H1 (cell line): ENCODE data around the gene GPALPP1. TPM values are rescaled to one million over a fixed set of nuclear protein-coding genes. Genes with fewer than 3 reads are reported as not detected.

Experiments
- CTCF ChIA-PET: fragments of 300-600 bp; sonication (Branson Sonifier 250); formaldehyde crosslinking; loops from one replicate; lab custom pipeline; 2021; ENCODE audit not compliant: partially characterized antibody; lab: Charles Lee
- POLR2A ChIA-PET: fragments of 300-600 bp; sonication (Branson Sonifier 250); formaldehyde crosslinking; loops from one replicate; lab custom pipeline; 2021; ENCODE audit warnings: inconsistent platforms; ENCODE audit not compliant: partially characterized antibody; lab: Charles Lee
- DNase-seq, 2 experiments: peaks; one replicate each; pipeline versions ENCODE4 v3.0.0 to v3.0.0-alpha.2; 2010 to 2022; ENCODE audit warnings: low spot score in 2 of 2, low read depth in 1 of 2, mixed read lengths in 1 of 2
- FAIRE-seq: peaks from 2 replicates; lab custom pipeline; 2011; peaks lifted over from hg19 to GRCh38; lab: Jason Lieb, UNC
- H2AFZ ChIP-seq: 2 replicates; pipeline ENCODE4 v1.8.1; 2012; ENCODE audit warnings: low read length, inconsistent platforms
- H2AK5ac ChIP-seq: 2 replicates; pipeline ENCODE4 v1.6.1; 2013; ENCODE audit warnings: low read depth, low read length
- H2BK120ac ChIP-seq: replicated peaks from 2 replicates; pipeline ENCODE3; 2013; ENCODE audit warnings: low read depth, low read length, inconsistent platforms
- H2BK12ac ChIP-seq: 2 replicates; pipeline ENCODE4 v1.6.1; 2013; ENCODE audit warnings: low read depth, low read length
- H2BK15ac ChIP-seq: 2 replicates; pipeline ENCODE4 v1.6.1; 2013; ENCODE audit warnings: low read length
- H2BK20ac ChIP-seq: 2 replicates; pipeline ENCODE4 v1.6.1; 2013; ENCODE audit warnings: low read length
- H2BK5ac ChIP-seq: 2 replicates; pipeline ENCODE4 v1.6.1; 2013; ENCODE audit warnings: low read depth, low read length
- H3K14ac ChIP-seq: 2 replicates; pipeline ENCODE4 v1.6.1; 2013; ENCODE audit warnings: inconsistent platforms; ENCODE audit not compliant: insufficient read length
- H3K18ac ChIP-seq: 2 replicates; pipeline ENCODE4 v1.6.1; 2013; ENCODE audit warnings: low read length; ENCODE audit errors: extremely low read depth
- H3K23ac ChIP-seq: 2 replicates; pipeline ENCODE4 v1.6.1; 2013; ENCODE audit warnings: inconsistent platforms; ENCODE audit not compliant: insufficient read length
- H3K23me2 ChIP-seq: 2 replicates; pipeline ENCODE4 v1.6.1; 2013; ENCODE audit warnings: low read depth, low read length
- H3K27ac ChIP-seq: 2 replicates; pipeline ENCODE4 v1.6.1; 2011; ENCODE audit warnings: low read depth, low read length, inconsistent platforms
- H3K27me3 ChIP-seq, 4 experiments: replicated peaks in 1 of 4; 1 replicate in 1 of 4; 2 replicates in 3 of 4; pipeline versions ENCODE4 v1.6.1 to v1.8.1; 2011 to 2013; ENCODE audit warnings: low read length in 3 of 4, mild to moderate bottlenecking in 3 of 4, inconsistent platforms in 2 of 4, mixed read lengths in 2 of 4, moderate library complexity in 1 of 4; ENCODE audit not compliant: control insufficient read depth in 3 of 4, insufficient read depth in 3 of 4; ENCODE audit errors: extremely low read depth in 1 of 4
- H3K36me3 ChIP-seq, 4 experiments: 2 replicates each; pipeline versions ENCODE4 v1.6.1 to v1.8.1; 2011 to 2013; ENCODE audit warnings: mild to moderate bottlenecking in 4 of 4, low read length in 3 of 4, moderate library complexity in 2 of 4, control low read depth in 1 of 4, inconsistent platforms in 1 of 4; ENCODE audit not compliant: insufficient read depth in 4 of 4, control insufficient read depth in 2 of 4
- H3K4ac ChIP-seq: replicated peaks from 2 replicates; pipeline ENCODE3; 2013; ENCODE audit warnings: low read length, low read depth, mixed read lengths, inconsistent platforms; ENCODE audit not compliant: insufficient read length
- H3K4me1 ChIP-seq, 4 experiments: replicated peaks in 1 of 4; 1 replicate in 1 of 4; 2 replicates in 3 of 4; pipeline versions ENCODE4 v1.6.1 to v1.8.1; 2011 to 2013; ENCODE audit warnings: low read length in 3 of 4, inconsistent platforms in 2 of 4, mixed read lengths in 1 of 4; ENCODE audit not compliant: insufficient read depth in 4 of 4, control insufficient read depth in 3 of 4
- H3K4me2 ChIP-seq, 2 experiments: 2 replicates each; pipeline versions ENCODE4 v1.6.1 to v1.8.1; 2011 to 2013; ENCODE audit warnings: low read depth in 2 of 2, low read length in 2 of 2, control low read depth in 1 of 2, inconsistent platforms in 1 of 2, mild to moderate bottlenecking in 1 of 2; ENCODE audit not compliant: insufficient read depth in 1 of 2
- H3K4me3 ChIP-seq, 4 experiments: fragments of 200-600, 300-600 bp in 1 of 4; sonication (generic), shearing (Covaris generic), sonication (Bioruptor Twin) in 1 of 4; 2 replicates each; pipeline versions ENCODE4 v1.5.1 to v1.8.1; 2011 to 2016; ENCODE audit warnings: low read length in 4 of 4, low read depth in 3 of 4, control low read depth in 2 of 4, inconsistent platforms in 2 of 4, mild to moderate bottlenecking in 2 of 4, mixed read lengths in 1 of 4, moderate library complexity in 1 of 4; ENCODE audit not compliant: insufficient read depth in 2 of 4; ENCODE audit errors: extremely low read depth in 1 of 4
- H3K56ac ChIP-seq: replicated peaks from 2 replicates; pipeline ENCODE3; 2013; ENCODE audit warnings: low read depth, mild to moderate bottlenecking, mixed read lengths, low read length, inconsistent platforms; ENCODE audit not compliant: insufficient read length
- H3K79me1 ChIP-seq: 2 replicates; pipeline ENCODE4 v1.6.1; 2013; ENCODE audit warnings: low read depth, low read length, control low read depth
- H3K79me2 ChIP-seq, 2 experiments: 2 replicates each; pipeline versions ENCODE4 v1.6.1 to v1.8.1; 2012 to 2013; ENCODE audit warnings: low read length in 2 of 2, mild to moderate bottlenecking in 2 of 2, inconsistent platforms in 1 of 2; ENCODE audit not compliant: insufficient read depth in 2 of 2, control insufficient read depth in 1 of 2
- H3K9ac ChIP-seq, 4 experiments: replicated peaks in 1 of 4; 1 replicate in 1 of 4; 2 replicates in 3 of 4; pipeline versions ENCODE4 v1.6.1 to v1.8.1; 2011 to 2013; ENCODE audit warnings: low read depth in 3 of 4, low read length in 3 of 4, control low read depth in 2 of 4, mild to moderate bottlenecking in 2 of 4, moderate library complexity in 2 of 4, inconsistent platforms in 1 of 4; ENCODE audit errors: extremely low read depth in 1 of 4
- H3K9me3 ChIP-seq, 2 experiments: 2 replicates each; pipeline versions ENCODE4 v1.6.1 to v1.8.1; 2012 to 2013; ENCODE audit warnings: mild to moderate bottlenecking in 2 of 2, moderate library complexity in 2 of 2, control low read depth in 1 of 2, inconsistent platforms in 1 of 2, low read depth in 1 of 2, low read length in 1 of 2, mixed read lengths in 1 of 2; ENCODE audit not compliant: insufficient read depth in 2 of 2
- H4K20me1 ChIP-seq, 2 experiments: replicated peaks in 1 of 2; 2 replicates each; pipeline versions ENCODE3 to v1.8.1; 2011 to 2013; ENCODE audit warnings: inconsistent platforms in 2 of 2, low read length in 2 of 2, mild to moderate bottlenecking in 1 of 2; ENCODE audit not compliant: insufficient read depth in 2 of 2, control insufficient read depth in 1 of 2
- H4K5ac ChIP-seq: 2 replicates; pipeline ENCODE4 v1.6.1; 2013; ENCODE audit warnings: low read length, low read depth, mixed read lengths, inconsistent platforms; ENCODE audit not compliant: insufficient read length
- H4K8ac ChIP-seq: 2 replicates; pipeline ENCODE4 v1.8.0; 2013; ENCODE audit warnings: mild to moderate bottlenecking, moderate library complexity, low read length, inconsistent platforms; ENCODE audit not compliant: insufficient read depth; ENCODE audit errors: extremely low read depth
- H4K91ac ChIP-seq: replicated peaks from 2 replicates; pipeline ENCODE3; 2013; ENCODE audit warnings: low read length, mixed read lengths, inconsistent platforms; ENCODE audit not compliant: insufficient read length
- ATF2 ChIP-seq: IDR thresholded peaks from 2 replicates; pipeline ENCODE4 v1.6.1; 2012; ENCODE audit warnings: low read length, inconsistent platforms
- CTBP2 ChIP-seq: IDR thresholded peaks from 2 replicates; pipeline ENCODE4 v1.7.0; 2011; ENCODE audit warnings: borderline replicate concordance, mild to moderate bottlenecking, moderate library complexity, mixed read lengths, low read length; ENCODE audit not compliant: insufficient read depth, insufficient read length
- E2F6 ChIP-seq: IDR thresholded peaks from 2 replicates; pipeline ENCODE4 v1.6.1; 2012; ENCODE audit warnings: inconsistent platforms
- EP300 ChIP-seq, 2 experiments: IDR thresholded peaks; 1 replicate in 1 of 2; 2 replicates in 1 of 2; pipeline ENCODE4 v1.6.1; 2011 to 2012; ENCODE audit warnings: low read depth in 2 of 2, low read length in 2 of 2, mild to moderate bottlenecking in 2 of 2, borderline replicate concordance in 1 of 2, inconsistent platforms in 1 of 2, moderate library complexity in 1 of 2
- EZH2 ChIP-seq: fragments of 200-600 bp; sonication (generic); IDR thresholded peaks from 2 replicates; pipeline ENCODE4 v1.7.1; 2012; ENCODE audit warnings: low read depth, mild to moderate bottlenecking, moderate library complexity, low read length, inconsistent platforms; ENCODE audit not compliant: severe bottlenecking
- JUN ChIP-seq: IDR thresholded peaks from 2 replicates; pipeline ENCODE4 v1.6.1; 2011; ENCODE audit warnings: low read depth, mild to moderate bottlenecking, improper control_type of control experiment, low read length
- JUND ChIP-seq: IDR thresholded peaks from 2 replicates; pipeline ENCODE4 v1.6.1; 2011; ENCODE audit warnings: mild to moderate bottlenecking, improper control_type of control experiment, low read length
- KDM4A ChIP-seq: IDR thresholded peaks from one replicate; pipeline ENCODE4 v1.7.1; 2012; ENCODE audit warnings: low read depth, mild to moderate bottlenecking, moderate library complexity, low read length, inconsistent platforms; ENCODE audit not compliant: severe bottlenecking
- SRF ChIP-seq: IDR thresholded peaks from 2 replicates; pipeline ENCODE4 v1.6.1; 2011; ENCODE audit warnings: mild to moderate bottlenecking, low read depth, low read length, moderate library complexity
- SUZ12 ChIP-seq: fragments of 200-600 bp; sonication (generic); IDR thresholded peaks from 2 replicates; pipeline ENCODE4 v1.6.1; 2012; ENCODE audit warnings: mild to moderate bottlenecking, inconsistent platforms, low read length, moderate library complexity, mixed read lengths
- WGBS, 2 experiments: shearing (Covaris generic) in 1 of 2; methylation state at CpG; one replicate each; pipeline versions ENCODE4 v1.1.6 to v1.1.7; 2013 to 2015; ENCODE audit warnings: low lambda C conversion rate in 2 of 2, mixed read lengths in 2 of 2, inconsistent platforms in 1 of 2, low coverage in 1 of 2, missing lambda C conversion rate in 1 of 2; ENCODE audit not compliant: insufficient replicate concordance in 2 of 2, insufficient coverage in 1 of 2, insufficient read length in 1 of 2; ENCODE audit errors: extremely low coverage in 1 of 2, missing lambda C conversion rate in 1 of 2; 5-methylcytosine and 5-hydroxymethylcytosine counted together
- polyA plus RNA-seq, 7 experiments: library from polyadenylated mRNA; depleted of rRNA in 3 of 7; stranded (reverse) in 5 of 7; unstranded in 2 of 7; fragments of >200 nt in 5 of 7; fragments of 200-250 nt in 2 of 7; gene quantifications; 1 replicate in 5 of 7; 2 replicates in 1 of 7; 4 replicates in 1 of 7; pipeline versions ENCODE4 v1.2.1 to v1.2.3, GENCODE V29; 2011 to 2013; ENCODE audit warnings: missing spikeins in 2 of 7, mixed read lengths in 2 of 7
- total RNA-seq: library from RNA; stranded (reverse); fragmentation: NEBNext Ultra II Directional; extraction: Animal tissue kit (Norgen Biotek cat#: 25700); gene quantifications from 2 replicates; pipeline ENCODE4 v1.2.1, GENCODE V29; 2021

GPALPP1 gene
- total and polyA plus RNA-seq, 2 of the 8 experiments (the other 6 are each of a cell fraction or from before 2014, with no cell fraction given): 8.5 to 26.1 TPM

GRCh38 chr13:44961997-44962396, 27.3 kb upstream of the GPALPP1 start:
- peaks cover 4 to 63% (median 28%) of the 10 kb centered on the region in 4 experiments; a peak in 7 of 8 replicates for H3K36me3 ChIP-seq
- H3K4me3 ChIP-seq: no peak overlapping the region
- TF ChIP-seq EP300 (IDR thresholded peaks at IDR 0.05; ENCODE audit: borderline replicate concordance in 1 of 2, low read depth in 2 of 2, low read length in 2 of 2) (no peak), E2F6 (no peak), KDM4A (no peak), SUZ12 (no peak), JUN (no peak), ATF2 (no peak), SRF (no peak), CTBP2 (no peak), JUND (no peak), EZH2 (no peak)

More at GRCh38 chr13:44961997-44962396, 27.3 kb upstream of the GPALPP1 start:
- Histone ChIP-seq H3K4me1 (no peaks in the 10 kb centered on the region), H3K23ac (no peak overlapping the region), H3K79me2 (no peaks in the 10 kb centered on the region), H3K4ac (no peak overlapping the region), H3K56ac (no peak overlapping the region), H2BK12ac (no peak overlapping the region), H2AFZ (no peak overlapping the region), H2BK20ac (no peak overlapping the region), H3K23me2 (no peaks in the 10 kb centered on the region), H4K5ac (no peak overlapping the region), H3K79me1 (no peaks in the 10 kb centered on the region), H2BK5ac (no peak overlapping the region), H3K14ac (no peak overlapping the region), H3K27ac (no peak overlapping the region), H2BK15ac (no peak overlapping the region), H3K4me2 (no peak overlapping the region), H3K9me3 (peaks cover 9 to 14% of the 10 kb centered on the region in 2 experiments), H3K27me3 (no peaks in the 10 kb centered on the region), H4K20me1 (no peaks in the 10 kb centered on the region), H3K9ac (no peak overlapping the region), H2AK5ac (no peak overlapping the region), H3K18ac (no peak overlapping the region), H4K91ac (no peak overlapping the region), H2BK120ac (no peak overlapping the region), H4K8ac (no peak overlapping the region)
- no peak for DNase-seq
- POLR2A ChIA-PET: no interaction called here
- FAIRE-seq: no peak
- WGBS, 2 experiments: 88% methylated on average over 2 of the region's 2 CpGs; no CpG with 5 or more reads in 1 of the 2 experiments
- CTCF ChIA-PET: no interaction called here
